Measurements from ENCODE around the gene MYRF.

DNA sequence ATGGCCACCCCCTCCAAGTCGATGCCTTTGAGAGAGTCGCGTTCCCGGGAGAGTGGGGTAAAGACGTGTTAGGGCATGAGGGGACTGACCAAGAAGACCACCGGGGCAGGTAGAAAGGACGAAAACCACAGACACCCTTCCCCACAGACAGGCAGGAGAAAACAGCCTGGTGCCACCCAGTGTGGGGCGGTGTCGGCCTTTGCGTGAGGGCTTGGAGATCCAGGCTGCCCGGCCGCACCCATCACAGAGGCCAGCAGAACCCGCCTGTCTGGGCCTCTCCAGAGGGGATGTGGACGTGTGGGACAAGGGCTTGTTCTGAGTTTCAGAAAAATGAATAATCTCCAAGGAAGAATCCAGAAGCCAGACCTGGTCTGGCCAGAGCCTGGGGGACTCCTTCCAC lies 41.4 kb upstream of the MYRF start:
- TF ChIP-seq, protein P1, sequence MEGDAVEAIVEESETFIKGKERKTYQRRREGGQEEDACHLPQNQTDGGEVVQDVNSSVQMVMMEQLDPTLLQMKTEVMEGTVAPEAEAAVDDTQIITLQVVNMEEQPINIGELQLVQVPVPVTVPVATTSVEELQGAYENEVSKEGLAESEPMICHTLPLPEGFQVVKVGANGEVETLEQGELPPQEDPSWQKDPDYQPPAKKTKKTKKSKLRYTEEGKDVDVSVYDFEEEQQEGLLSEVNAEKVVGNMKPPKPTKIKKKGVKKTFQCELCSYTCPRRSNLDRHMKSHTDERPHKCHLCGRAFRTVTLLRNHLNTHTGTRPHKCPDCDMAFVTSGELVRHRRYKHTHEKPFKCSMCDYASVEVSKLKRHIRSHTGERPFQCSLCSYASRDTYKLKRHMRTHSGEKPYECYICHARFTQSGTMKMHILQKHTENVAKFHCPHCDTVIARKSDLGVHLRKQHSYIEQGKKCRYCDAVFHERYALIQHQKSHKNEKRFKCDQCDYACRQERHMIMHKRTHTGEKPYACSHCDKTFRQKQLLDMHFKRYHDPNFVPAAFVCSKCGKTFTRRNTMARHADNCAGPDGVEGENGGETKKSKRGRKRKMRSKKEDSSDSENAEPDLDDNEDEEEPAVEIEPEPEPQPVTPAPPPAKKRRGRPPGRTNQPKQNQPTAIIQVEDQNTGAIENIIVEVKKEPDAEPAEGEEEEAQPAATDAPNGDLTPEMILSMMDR (IDR thresholded peaks at IDR 0.05): no peak
- TF ChIP-seq POLR2A (IDR thresholded peaks at IDR 0.05): no peak

All from heart left ventricle (tissue), 13 donors.